Measurements from ENCODE around the gene GPR26. TPM values are rescaled to one million over a fixed set of nuclear protein-coding genes. Genes with fewer than 3 reads are reported as not detected.

The GPR26 gene
- total and polyA plus RNA-seq, 2 experiments from 2014 or later: not detected

DNA sequence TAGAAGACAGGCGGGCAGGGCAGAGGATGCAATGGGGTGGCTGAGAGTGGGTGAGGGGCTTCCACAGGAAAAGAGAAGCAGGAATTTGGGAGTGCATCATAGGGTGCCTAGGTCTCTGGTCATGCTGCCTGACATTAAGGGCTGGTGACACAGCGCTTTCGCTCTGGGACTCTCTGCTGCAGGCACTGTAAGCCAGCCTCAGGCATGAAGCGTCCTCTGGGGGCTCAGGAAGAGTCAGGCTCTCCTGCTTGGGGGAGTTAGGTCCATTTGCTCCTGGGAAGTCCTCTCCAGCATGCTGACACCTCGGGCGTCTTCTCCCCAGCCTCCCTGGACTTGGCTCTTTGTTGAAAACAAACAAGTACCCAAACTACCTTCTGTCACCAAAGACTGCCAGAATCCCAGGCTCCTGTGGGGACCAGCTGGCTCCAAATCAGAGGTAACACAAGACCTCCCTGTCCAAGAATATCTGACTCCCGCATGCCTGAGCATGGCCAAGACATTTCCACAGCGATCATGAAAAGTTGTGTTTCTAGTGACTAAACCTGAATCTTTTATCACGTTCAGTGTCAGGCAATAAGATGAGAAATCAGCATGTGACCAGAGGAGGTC is 55.4 kb downstream of the GPR26 start:
- Histone ChIP-seq H3K9me3 (ENCODE audit: low read depth) (no peaks in the 10 kb centered on the region), H3K9me2 (ENCODE audit: insufficient read depth) (no peaks in the 10 kb centered on the region), H3K27me3 (replicated peaks; ENCODE audit: insufficient read depth) (0 out of 2 replicates have a peak, but pooled peaks cover 6% of the 10 kb centered on the region), H3K4me2 (ENCODE audit: unreplicated experiment) (no peak overlapping the region), H3K36me3 (ENCODE audit: low read depth) (no peaks in the 10 kb centered on the region), H3K27ac (no peak overlapping the region), H3K4me1 (ENCODE audit: insufficient read depth) (no peaks in the 10 kb centered on the region), H4K20me1 (ENCODE audit: insufficient read depth) (no peaks in the 10 kb centered on the region), H2AFZ (no peak overlapping the region), H3F3A (ENCODE audit: insufficient read depth) (no peaks in the 10 kb centered on the region), H3K4me3 (no peak overlapping the region), H3K9ac (no peak overlapping the region), H3K79me2 (ENCODE audit: insufficient read depth) (no peaks in the 10 kb centered on the region)
- no peak for DNase-seq
- in situ Hi-C loops (cut with MboI): no loop called here
- 48 to 49% methylated on average over 9 of the region's 9 CpGs for WGBS, 2 experiments (ENCODE audit: low coverage in 1 of 2, low lambda C conversion rate in 2 of 2, missing lambda C conversion rate in 2 of 2)
- no peak for TF ChIP-seq EZH2 (IDR thresholded peaks at IDR 0.05; ENCODE audit: insufficient read depth, poor library complexity, severe bottlenecking)
- TF ChIP-seq EZH2phosphoT487 (IDR thresholded peaks at IDR 0.05; ENCODE audit: insufficient read depth, low read depth): no peak

- Histone ChIP-seq H3K9me3 (ENCODE audit: low read depth) (no peaks in the 10 kb centered on the region), H3F3A (ENCODE audit: insufficient read depth) (no peaks in the 10 kb centered on the region), H3K36me3 (ENCODE audit: low read depth) (no peaks in the 10 kb centered on the region), H3K4me2 (ENCODE audit: unreplicated experiment) (no peak overlapping the region), H4K20me1 (ENCODE audit: insufficient read depth) (no peaks in the 10 kb centered on the region), H3K4me3 (no peak overlapping the region), H3K9ac (no peak overlapping the region), H3K9me2 (ENCODE audit: insufficient read depth) (no peaks in the 10 kb centered on the region), H3K4me1 (ENCODE audit: insufficient read depth) (no peaks in the 10 kb centered on the region), H2AFZ (no peak overlapping the region), H3K27ac (no peak overlapping the region), H3K27me3 (replicated peaks; ENCODE audit: insufficient read depth) (0 out of 2 replicates have a peak, but pooled peaks cover 6% of the 10 kb centered on the region), H3K79me2 (ENCODE audit: insufficient read depth) (no peaks in the 10 kb centered on the region)
- in situ Hi-C loops (cut with MboI): no loop called here
- 27 to 45% methylated on average over 2 of the region's 2 CpGs for WGBS, 2 experiments (ENCODE audit: low coverage in 1 of 2, low lambda C conversion rate in 2 of 2, missing lambda C conversion rate in 2 of 2)
- TF ChIP-seq EZH2phosphoT487 (IDR thresholded peaks at IDR 0.05; ENCODE audit: insufficient read depth, low read depth): no peak
- TF ChIP-seq EZH2 (IDR thresholded peaks at IDR 0.05; ENCODE audit: insufficient read depth, poor library complexity, severe bottlenecking): no peak
- DNase-seq: no peak
Observed at GRCh38 chr10:123722351-123722750, 56.2 kb downstream of the GPR26 start.

- DNase-seq: no peak
- no peaks in the 10 kb centered on the region for H3F3A ChIP-seq (ENCODE audit: insufficient read depth)
- WGBS, 2 experiments (ENCODE audit: low coverage in 1 of 2, low lambda C conversion rate in 2 of 2, missing lambda C conversion rate in 2 of 2): 55 to 70% methylated on average over 12 of the region's 12 CpGs
Observed at GRCh38 chr10:123724747-123725146, 58.6 kb downstream of the GPR26 start.

GRCh38 chr10:123726381-123726780 is 60.2 kb downstream of the GPR26 start:
- no peaks in the 10 kb centered on the region for H3K4me1 ChIP-seq (ENCODE audit: insufficient read depth)
- no peak for DNase-seq
- no peaks in the 10 kb centered on the region for H3K9me3 ChIP-seq (ENCODE audit: low read depth)
- H3K27me3 ChIP-seq (replicated peaks; ENCODE audit: insufficient read depth): 0 out of 2 replicates have a peak, but pooled peaks cover 6% of the 10 kb centered on the region
- H3K9me2 ChIP-seq (ENCODE audit: insufficient read depth): no peaks in the 10 kb centered on the region
- H3K27ac ChIP-seq: no peak overlapping the region
- no peak overlapping the region for H3K9ac ChIP-seq
- no peak overlapping the region for H3K4me3 ChIP-seq
- TF ChIP-seq EZH2phosphoT487 (IDR thresholded peaks at IDR 0.05; ENCODE audit: insufficient read depth, low read depth): no peak
- TF ChIP-seq EZH2 (IDR thresholded peaks at IDR 0.05; ENCODE audit: insufficient read depth, poor library complexity, severe bottlenecking): no peak
- WGBS, 2 experiments (ENCODE audit: low coverage in 1 of 2, low lambda C conversion rate in 2 of 2, missing lambda C conversion rate in 2 of 2): 67 to 69% methylated on average over 3 of the region's 3 CpGs
- H3K4me2 ChIP-seq (ENCODE audit: unreplicated experiment): no peak overlapping the region
- H3F3A ChIP-seq (ENCODE audit: insufficient read depth): no peaks in the 10 kb centered on the region
- no peaks in the 10 kb centered on the region for H3K36me3 ChIP-seq (ENCODE audit: low read depth)
- in situ Hi-C loops (cut with MboI): no loop called here
- H4K20me1 ChIP-seq (ENCODE audit: insufficient read depth): no peaks in the 10 kb centered on the region
- H2AFZ ChIP-seq: no peak overlapping the region
- no peaks in the 10 kb centered on the region for H3K79me2 ChIP-seq (ENCODE audit: insufficient read depth)

More at GRCh38 chr10:123724747-123725146, 58.6 kb downstream of the GPR26 start:
- Histone ChIP-seq H4K20me1 (ENCODE audit: insufficient read depth) (no peaks in the 10 kb centered on the region), H3K9ac (no peak overlapping the region), H3K79me2 (ENCODE audit: insufficient read depth) (no peaks in the 10 kb centered on the region), H3K27me3 (replicated peaks; ENCODE audit: insufficient read depth) (0 out of 2 replicates have a peak, but pooled peaks cover 6% of the 10 kb centered on the region), H2AFZ (no peak overlapping the region), H3K4me3 (no peak overlapping the region), H3K4me2 (ENCODE audit: unreplicated experiment) (no peak overlapping the region), H3K36me3 (ENCODE audit: low read depth) (no peaks in the 10 kb centered on the region), H3K27ac (no peak overlapping the region), H3K9me2 (ENCODE audit: insufficient read depth) (no peaks in the 10 kb centered on the region), H3K9me3 (ENCODE audit: low read depth) (no peaks in the 10 kb centered on the region), H3K4me1 (ENCODE audit: insufficient read depth) (no peaks in the 10 kb centered on the region)
- no peak for TF ChIP-seq EZH2 (IDR thresholded peaks at IDR 0.05; ENCODE audit: insufficient read depth, poor library complexity, severe bottlenecking)
- TF ChIP-seq EZH2phosphoT487 (IDR thresholded peaks at IDR 0.05; ENCODE audit: insufficient read depth, low read depth): no peak
- in situ Hi-C loops (cut with MboI): no loop called here

Data from GM23248 (cell line).